Measurements from ENCODE around the gene RBMS1. TPM values are rescaled to one million over a fixed set of nuclear protein-coding genes. Genes with fewer than 3 reads are reported as not detected.
"Not testable (repeated sequence)": the region's sequence is repeated elsewhere in the genome, so short reads cannot be mapped to it uniquely, and the experiment has no call there.

RBMS1 gene
- total RNA-seq, 1 experiment from 2014 or later, result 111 TPM

- no peaks in the 10 kb centered on the region for H3K9me3 ChIP-seq (replicated peaks)
- H3K27me3 ChIP-seq (replicated peaks), result no peaks in the 10 kb centered on the region
- DNase-seq (ENCODE audit: low read depth in 1 of 2, low spot score in 2 of 2), result no peak
- peaks cover 62% of the 10 kb centered on the region for H3K4me1 ChIP-seq (replicated peaks)
- H3K27ac ChIP-seq, result peak overlapping the region; percentile 49
- H3K4me3 ChIP-seq, result no peak overlapping the region
- peaks cover 12% of the 10 kb centered on the region for H3K36me3 ChIP-seq
Measured at GRCh38 chr2:160379399-160379798, 114.2 kb downstream of the RBMS1 start.

- H3K4me3 ChIP-seq, result no peak overlapping the region
- H3K27me3 ChIP-seq (replicated peaks), result no peaks in the 10 kb centered on the region
- H3K27ac ChIP-seq, result peak overlapping the region; percentile 91
- peaks cover 82% of the 10 kb centered on the region for H3K4me1 ChIP-seq (replicated peaks)
- no peaks in the 10 kb centered on the region for H3K9me3 ChIP-seq (replicated peaks)
- peaks cover 12% of the 10 kb centered on the region for H3K36me3 ChIP-seq
- DNase-seq (ENCODE audit: low read depth in 1 of 2, low spot score in 2 of 2), result no peak
Measured at GRCh38 chr2:160377204-160377995, 116.2 kb downstream of the RBMS1 start.

- H3K27ac ChIP-seq, result peak overlapping the region; percentile 91
- H3K27me3 ChIP-seq (replicated peaks), result no peaks in the 10 kb centered on the region
- peak; percentile 84 to 94 for DNase-seq (ENCODE audit: low read depth in 1 of 2, low spot score in 2 of 2)
- H3K4me3 ChIP-seq, result no peak overlapping the region
- H3K9me3 ChIP-seq (replicated peaks), result no peaks in the 10 kb centered on the region
- H3K36me3 ChIP-seq, result peaks cover 12% of the 10 kb centered on the region
- peaks cover 85% of the 10 kb centered on the region for H3K4me1 ChIP-seq (replicated peaks)
Measured at GRCh38 chr2:160376576-160376975, 117.0 kb downstream of the RBMS1 start.

- peak overlapping the region; percentile 91 for H3K27ac ChIP-seq
- peak in 1 of 2 experiments; percentile 74 for DNase-seq (ENCODE audit: low read depth in 1 of 2, low spot score in 2 of 2)
- no peaks in the 10 kb centered on the region for H3K27me3 ChIP-seq (replicated peaks)
- H3K9me3 ChIP-seq (replicated peaks), result no peaks in the 10 kb centered on the region
- H3K4me3 ChIP-seq, result no peak overlapping the region
- H3K36me3 ChIP-seq, result peaks cover 12% of the 10 kb centered on the region
- peaks cover 85% of the 10 kb centered on the region for H3K4me1 ChIP-seq (replicated peaks)
Measured at GRCh38 chr2:160375802-160376469, 117.7 kb downstream of the RBMS1 start.

- peaks cover 90% of the 10 kb centered on the region for H3K4me1 ChIP-seq (replicated peaks)
- H3K27ac ChIP-seq, result peak overlapping the region; percentile 91
- no peak for DNase-seq (ENCODE audit: low read depth in 1 of 2, low spot score in 2 of 2)
- H3K4me3 ChIP-seq, result no peak overlapping the region
- H3K36me3 ChIP-seq, result peaks cover 15% of the 10 kb centered on the region
- H3K9me3 ChIP-seq (replicated peaks), result no peaks in the 10 kb centered on the region
- H3K27me3 ChIP-seq (replicated peaks), result no peaks in the 10 kb centered on the region
Measured at GRCh38 chr2:160375037-160375436, 118.6 kb downstream of the RBMS1 start.

- no peak overlapping the region for H3K4me3 ChIP-seq
- DNase-seq (ENCODE audit: low read depth in 1 of 2, low spot score in 2 of 2), result no peak
- no peaks in the 10 kb centered on the region for H3K9me3 ChIP-seq (replicated peaks)
- peaks cover 13% of the 10 kb centered on the region for H3K36me3 ChIP-seq
- peak overlapping the region; percentile 91 for H3K27ac ChIP-seq
- H3K4me1 ChIP-seq (replicated peaks), result peaks cover 91% of the 10 kb centered on the region
- H3K27me3 ChIP-seq (replicated peaks), result no peaks in the 10 kb centered on the region
Measured at GRCh38 chr2:160373666-160374065, 119.9 kb downstream of the RBMS1 start.

GRCh38 chr2:160373263-160373662 is 120.3 kb downstream of the RBMS1 start:
- Histone ChIP-seq H3K9me3 (replicated peaks) (no peaks in the 10 kb centered on the region), H3K27me3 (replicated peaks) (no peaks in the 10 kb centered on the region), H3K4me1 (replicated peaks) (peaks cover 91% of the 10 kb centered on the region), H3K36me3 (peaks cover 13% of the 10 kb centered on the region), H3K4me3 (no peak overlapping the region), H3K27ac (peak overlapping the region; percentile 91)
- no peak for DNase-seq (ENCODE audit: low read depth in 1 of 2, low spot score in 2 of 2)

- Histone ChIP-seq H3K4me1 (replicated peaks) (peaks cover 92% of the 10 kb centered on the region), H3K27me3 (replicated peaks) (no peaks in the 10 kb centered on the region), H3K9me3 (replicated peaks) (no peaks in the 10 kb centered on the region), H3K4me3 (no peak overlapping the region), H3K27ac (peak overlapping the region; percentile 91), H3K36me3 (peaks cover 12% of the 10 kb centered on the region)
- DNase-seq (ENCODE audit: low read depth in 1 of 2, low spot score in 2 of 2), result peak in 1 of 2 experiments; percentile 66
Measured at GRCh38 chr2:160372585-160372984, 121.0 kb downstream of the RBMS1 start.

GRCh38 chr2:160372010-160372356 is 121.6 kb downstream of the RBMS1 start:
- H3K9me3 ChIP-seq (replicated peaks), result no peaks in the 10 kb centered on the region
- no peak for DNase-seq (ENCODE audit: low read depth in 1 of 2, low spot score in 2 of 2)
- peaks cover 11% of the 10 kb centered on the region for H3K36me3 ChIP-seq
- peak overlapping the region; percentile 91; the same call in 1 of the 2 replicates for H3K27ac ChIP-seq
- H3K4me1 ChIP-seq (replicated peaks), result peaks cover 92% of the 10 kb centered on the region
- no peaks in the 10 kb centered on the region for H3K27me3 ChIP-seq (replicated peaks)
- no peak overlapping the region for H3K4me3 ChIP-seq

GRCh38 chr2:160371251-160372009 is 122.2 kb downstream of the RBMS1 start:
- H3K36me3 ChIP-seq, result peaks cover 16% of the 10 kb centered on the region
- no peak overlapping the region for H3K4me3 ChIP-seq
- peak in 1 of 2 experiments; percentile 50 for DNase-seq (ENCODE audit: low read depth in 1 of 2, low spot score in 2 of 2)
- H3K27me3 ChIP-seq (replicated peaks), result no peaks in the 10 kb centered on the region
- peaks cover 94% of the 10 kb centered on the region for H3K4me1 ChIP-seq (replicated peaks)
- H3K9me3 ChIP-seq (replicated peaks), result no peaks in the 10 kb centered on the region
- H3K27ac ChIP-seq, result peak overlapping the region; percentile 91; the same call in 1 of the 2 replicates

- Histone ChIP-seq H3K4me1 (replicated peaks) (peaks cover 93% of the 10 kb centered on the region), H3K4me3 (no peak overlapping the region), H3K9me3 (replicated peaks) (no peaks in the 10 kb centered on the region), H3K36me3 (peaks cover 30% of the 10 kb centered on the region), H3K27ac (peak overlapping the region; percentile 53; the same call in 1 of the 2 replicates), H3K27me3 (replicated peaks) (no peaks in the 10 kb centered on the region)
- DNase-seq (ENCODE audit: low read depth in 1 of 2, low spot score in 2 of 2), result no peak
Measured at GRCh38 chr2:160368988-160369930, 124.3 kb downstream of the RBMS1 start.

- peak; percentile 86 to 90 for DNase-seq (ENCODE audit: low read depth in 1 of 2, low spot score in 2 of 2)
- Histone ChIP-seq H3K36me3 (peaks cover 35% of the 10 kb centered on the region), H3K9me3 (replicated peaks) (no peaks in the 10 kb centered on the region), H3K27me3 (replicated peaks) (no peaks in the 10 kb centered on the region), H3K4me3 (no peak overlapping the region), H3K4me1 (replicated peaks) (peaks cover 93% of the 10 kb centered on the region), H3K27ac (peak overlapping the region; percentile 53)
Measured at GRCh38 chr2:160367887-160368286, 125.7 kb downstream of the RBMS1 start.

- Histone ChIP-seq H3K4me1 (replicated peaks) (peaks cover 86% of the 10 kb centered on the region), H3K27ac (peak overlapping the region; percentile 44), H3K36me3 (peaks cover 36% of the 10 kb centered on the region)
- not testable (repeated sequence) for H3K9me3 ChIP-seq (replicated peaks); DNase-seq (ENCODE audit: low read depth in 1 of 2, low spot score in 2 of 2); H3K27me3 ChIP-seq (replicated peaks); H3K4me3 ChIP-seq
Measured at GRCh38 chr2:160367139-160367538, 126.5 kb downstream of the RBMS1 start.

All from SJSA1 (cell line).